ENCODE measurements around the gene SPIRE2. TPM values are rescaled to one million over a fixed set of nuclear protein-coding genes. Genes with fewer than 3 reads are reported as not detected.
A peak's percentile ranks its signal among the peaks of the same experiment; 100 is the strongest.
"Not testable (repeated sequence)": the region's sequence is repeated elsewhere in the genome, so short reads cannot be mapped to it uniquely, and the experiment has no call there.

The SPIRE2 gene
- total RNA-seq, 1 experiment from 2014 or later, result 4.6 TPM

DNA sequence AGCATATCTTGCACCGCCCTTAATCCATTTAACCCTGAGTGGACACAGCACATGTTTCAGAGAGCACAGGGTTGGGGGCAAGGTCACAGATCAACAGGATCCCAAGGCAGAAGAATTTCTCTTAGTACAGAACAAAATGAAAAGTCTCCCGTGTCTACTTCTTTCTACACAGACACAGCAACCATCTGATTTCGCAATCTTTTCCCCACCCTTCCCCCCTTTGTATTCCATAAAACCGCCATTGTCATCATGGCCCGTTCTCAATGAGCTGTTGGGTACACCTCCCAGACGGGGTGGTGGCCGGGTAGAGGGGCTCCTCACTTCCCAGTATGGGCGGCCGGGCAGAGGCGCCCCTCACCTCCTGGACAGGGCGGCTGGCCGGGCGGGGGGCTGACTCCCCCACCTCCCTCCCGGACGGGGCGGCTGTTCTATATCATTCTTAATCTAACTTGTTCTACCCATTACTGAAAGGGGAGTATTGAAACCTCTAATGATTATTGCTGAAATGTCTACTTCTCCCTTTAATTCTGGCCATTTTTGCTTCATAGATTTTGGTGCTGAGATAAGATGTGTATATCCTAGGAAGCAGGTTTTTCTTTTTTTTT, 21.6 kb upstream of the SPIRE2 start:
- not testable (repeated sequence) for DNase-seq (ENCODE audit: low spot score)

DNA sequence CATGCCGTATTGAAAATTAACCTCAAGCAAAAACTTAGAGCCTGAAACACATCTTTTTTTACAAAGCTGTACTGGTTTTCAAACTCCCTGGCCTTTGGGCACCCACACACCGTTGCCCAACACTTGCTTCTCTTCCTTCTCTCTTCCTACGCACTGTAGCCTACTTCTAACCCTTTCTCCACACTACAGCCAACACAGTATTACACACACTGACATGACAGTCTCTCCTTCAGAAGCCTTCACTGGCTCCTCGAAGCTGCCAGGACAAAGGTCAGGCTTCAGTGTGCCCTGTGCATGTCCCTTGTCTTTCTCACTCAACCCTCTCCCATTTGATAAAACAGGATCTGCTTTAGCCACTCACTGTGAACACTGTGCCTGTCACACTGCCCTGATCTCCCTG, 19.8 kb upstream of the SPIRE2 start:
- no peak for DNase-seq (ENCODE audit: low spot score)

DNA sequence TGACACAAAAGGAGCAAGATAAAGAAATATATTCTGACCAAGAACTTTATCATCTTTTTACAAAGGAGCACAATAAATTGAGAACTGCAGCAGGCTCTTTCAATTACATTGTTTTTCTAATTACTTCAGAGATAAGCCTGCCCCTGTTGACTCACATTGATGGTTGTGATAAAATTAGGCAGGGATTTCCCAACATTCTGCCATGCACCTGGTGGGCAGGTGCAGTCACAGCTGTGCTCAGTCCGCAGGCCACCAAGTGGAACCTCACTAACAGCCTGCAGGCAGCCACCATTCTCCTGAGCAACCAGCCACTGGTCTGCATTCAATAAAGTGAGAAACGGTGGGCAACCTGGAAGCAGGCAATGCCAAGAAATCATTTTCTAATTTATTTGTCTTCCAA, 17.0 kb upstream of the SPIRE2 start:
- no peak for DNase-seq (ENCODE audit: low spot score)

DNA sequence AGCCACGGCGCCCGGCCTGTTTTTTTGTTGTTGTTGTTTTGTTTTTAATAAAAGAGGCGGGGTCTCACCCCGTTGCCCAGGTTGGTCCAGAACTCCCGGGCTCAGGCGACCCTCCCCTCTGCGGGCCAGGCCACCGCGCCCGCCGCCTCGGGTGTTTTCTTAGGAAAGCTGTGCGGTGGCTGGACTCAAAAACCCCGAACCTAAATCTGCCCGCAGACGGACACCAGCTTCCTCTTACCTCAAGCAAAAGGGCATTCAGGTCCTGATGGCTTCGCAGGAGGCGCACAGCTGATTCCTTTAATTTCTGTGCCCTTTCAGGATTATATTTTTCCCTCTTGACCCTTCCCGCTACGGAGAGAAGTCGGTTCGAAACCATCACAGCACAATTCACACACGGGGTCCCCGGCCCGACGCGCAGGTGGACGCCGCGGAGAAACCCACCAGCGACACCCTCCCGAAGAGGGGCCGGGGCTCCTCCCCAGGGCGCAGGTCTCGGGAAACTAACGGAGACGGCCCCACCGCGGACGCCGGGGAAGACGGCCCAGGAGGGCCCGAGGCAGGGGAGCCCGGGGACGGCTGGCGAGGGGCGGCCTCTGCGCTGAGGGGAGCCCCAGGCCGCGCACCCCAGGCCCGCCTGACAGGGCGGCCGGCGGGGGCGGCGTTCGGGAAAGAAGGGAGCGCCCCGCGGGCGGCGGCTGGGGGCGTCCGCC, 12.5 kb upstream of the SPIRE2 start:
- DNase-seq (ENCODE audit: low spot score), result no peak

DNA sequence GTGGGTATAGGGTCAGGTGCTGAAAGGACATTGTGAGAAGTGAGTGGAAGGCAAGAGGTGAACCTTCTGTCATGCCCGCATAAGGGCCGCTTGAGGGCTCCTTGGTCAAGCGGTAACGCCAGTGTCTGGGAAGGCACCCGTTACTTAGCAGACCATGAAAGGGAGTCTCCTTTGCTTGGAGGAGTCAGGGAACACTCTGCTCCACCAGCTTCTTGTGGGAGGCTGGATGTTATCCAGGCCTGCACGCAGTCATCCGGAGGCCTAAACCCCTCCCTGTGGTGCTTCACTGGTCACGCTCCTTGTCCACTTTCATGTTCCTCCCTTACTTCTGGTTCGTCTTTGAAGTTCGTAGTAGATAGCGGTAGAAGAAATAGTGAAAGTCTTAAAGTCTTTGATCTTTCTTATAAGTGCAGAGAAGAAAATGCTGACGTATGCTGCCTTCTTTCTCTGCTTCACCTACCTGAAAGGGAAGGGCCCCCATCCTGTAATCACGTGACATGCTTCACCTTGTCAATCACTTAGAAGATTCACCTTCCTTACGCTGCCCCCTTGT, 9.3 kb upstream of the SPIRE2 start:
- DNase-seq (ENCODE audit: low spot score), result not testable (repeated sequence)

DNA sequence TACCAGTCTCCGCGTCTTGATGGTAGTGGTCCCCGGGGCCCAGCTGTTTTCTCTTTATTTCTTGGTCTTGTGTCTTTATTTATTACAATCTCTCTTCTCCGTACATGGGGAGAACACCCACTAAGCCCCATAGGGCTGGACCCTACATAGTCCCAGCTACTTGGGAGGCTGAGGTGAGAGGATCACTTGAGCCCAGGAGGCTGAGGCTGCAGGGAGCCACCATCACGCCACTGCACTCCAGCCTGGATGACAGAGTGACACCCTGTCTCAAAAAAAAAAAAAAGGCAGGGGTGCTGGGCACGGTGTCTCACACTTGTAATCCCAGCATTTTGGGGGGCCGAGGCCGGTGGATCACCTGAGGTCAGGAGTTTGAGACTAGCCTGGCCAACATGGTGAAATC, 8.8 kb upstream of the SPIRE2 start:
- DNase-seq (ENCODE audit: low spot score), result not testable (repeated sequence)

DNA sequence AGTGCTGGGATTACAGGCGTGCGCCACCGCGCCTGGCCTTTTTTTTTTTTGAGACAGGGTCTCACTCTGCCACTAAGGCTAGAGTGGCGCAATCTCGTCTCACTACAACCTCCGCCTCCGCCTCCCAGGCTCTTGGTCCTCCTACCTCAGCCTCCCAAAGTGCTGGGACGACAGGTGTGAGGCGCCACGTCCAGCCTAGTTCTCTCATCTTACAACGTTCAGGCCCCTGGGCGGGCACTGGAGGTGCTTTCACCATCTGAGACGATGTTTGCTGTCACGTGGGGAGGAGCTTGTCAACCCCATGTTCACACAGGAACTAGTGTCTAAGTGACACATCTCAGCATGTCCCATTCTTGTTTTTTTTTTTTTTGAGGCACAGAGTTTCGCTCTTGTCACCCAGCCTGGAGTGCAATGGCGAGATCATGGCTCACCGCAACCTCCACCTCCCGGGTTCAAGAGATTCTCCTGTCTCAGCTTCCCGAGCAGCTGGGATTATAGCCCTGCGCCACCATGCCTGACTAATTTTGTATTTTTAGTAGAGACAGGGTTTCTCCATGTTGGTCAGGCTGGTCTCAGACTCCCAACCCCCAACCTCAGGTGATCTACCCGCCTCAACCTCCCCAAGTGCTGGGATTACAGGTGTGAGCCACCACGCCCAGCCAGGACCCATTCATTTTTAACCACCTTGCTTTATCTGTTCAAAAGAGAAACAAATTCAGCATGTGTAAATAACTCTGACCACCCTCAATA, 6.7 kb upstream of the SPIRE2 start:
- DNase-seq (ENCODE audit: low spot score), result no peak

DNA sequence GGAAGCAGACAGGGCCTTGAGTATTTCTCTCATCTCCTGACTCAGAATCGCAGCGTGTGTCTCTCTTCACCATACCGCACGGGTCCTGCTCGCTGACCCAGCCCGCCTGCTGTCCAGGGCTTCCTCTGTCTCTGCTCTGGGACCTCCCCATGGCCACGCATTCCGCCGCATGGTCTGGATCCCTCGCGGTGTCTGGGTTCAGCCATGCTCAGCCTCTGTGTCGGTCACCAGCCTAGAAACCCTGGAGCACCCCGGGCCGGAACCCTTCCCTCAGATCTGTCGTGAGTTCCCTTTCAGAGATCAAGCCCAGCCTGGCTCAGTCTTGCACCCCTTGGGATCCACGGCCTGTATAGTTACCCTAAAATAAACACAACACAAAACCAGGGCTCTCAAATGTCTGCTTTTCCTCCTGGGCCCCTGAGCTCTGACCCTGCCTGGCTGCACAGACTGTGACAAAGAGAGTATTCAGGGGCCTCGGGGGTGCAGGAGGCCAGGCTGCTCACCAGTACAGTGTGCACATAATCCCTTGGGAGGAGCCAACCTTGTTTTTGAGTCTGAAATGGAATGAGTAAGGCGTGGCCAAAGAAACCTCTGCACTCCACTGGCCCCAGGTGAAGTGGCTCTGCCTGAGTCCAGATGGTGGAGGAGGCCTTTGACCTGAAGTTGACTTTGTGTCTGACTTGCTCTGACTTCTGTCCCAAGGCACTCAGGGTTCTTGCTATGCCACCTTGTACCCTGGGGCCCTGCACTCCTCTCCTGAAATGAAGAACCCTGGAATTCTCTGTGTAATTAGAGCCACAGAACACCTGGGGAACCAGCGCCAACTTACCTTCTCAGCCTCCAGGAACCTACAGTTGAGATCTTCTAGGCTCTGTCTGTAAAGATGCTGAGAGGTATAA, 5.8 kb upstream of the SPIRE2 start:
- no peak for DNase-seq (ENCODE audit: low spot score)

DNA sequence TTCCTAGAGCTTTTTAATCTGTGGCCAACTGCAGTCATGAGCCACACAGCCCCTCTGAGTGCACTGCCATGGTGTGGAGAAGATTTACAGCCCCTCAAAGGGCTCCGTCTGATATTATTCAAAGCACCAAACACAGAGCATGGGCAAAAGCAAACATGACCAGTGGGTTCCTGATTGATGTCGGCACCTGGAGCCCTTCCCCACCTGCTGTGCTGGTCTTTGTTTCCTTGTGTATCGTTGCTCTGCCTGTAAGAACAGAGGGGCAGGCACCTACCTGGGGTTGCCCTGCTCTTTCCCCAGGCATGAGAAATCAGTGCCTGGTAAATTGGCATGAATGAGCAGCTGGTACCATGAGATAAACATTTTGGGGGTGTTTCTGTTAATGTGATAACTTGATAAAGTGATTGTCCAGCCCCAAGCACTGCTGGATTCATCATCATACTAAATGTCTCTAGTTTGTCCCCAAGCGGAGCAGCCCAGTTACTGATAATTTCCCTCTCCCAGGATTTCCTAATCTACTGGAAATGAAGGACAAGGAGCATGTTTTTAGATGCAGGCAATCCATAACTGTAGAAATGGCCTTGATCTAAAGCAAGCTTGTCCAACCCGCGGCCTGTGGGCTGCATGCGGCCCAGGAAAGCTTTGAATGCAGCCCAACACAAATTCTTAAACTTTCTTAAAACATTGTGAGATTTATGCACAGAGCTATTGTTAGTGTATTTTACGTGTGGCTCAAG, 5.0 kb upstream of the SPIRE2 start:
- DNase-seq (ENCODE audit: low spot score), result no peak

DNA sequence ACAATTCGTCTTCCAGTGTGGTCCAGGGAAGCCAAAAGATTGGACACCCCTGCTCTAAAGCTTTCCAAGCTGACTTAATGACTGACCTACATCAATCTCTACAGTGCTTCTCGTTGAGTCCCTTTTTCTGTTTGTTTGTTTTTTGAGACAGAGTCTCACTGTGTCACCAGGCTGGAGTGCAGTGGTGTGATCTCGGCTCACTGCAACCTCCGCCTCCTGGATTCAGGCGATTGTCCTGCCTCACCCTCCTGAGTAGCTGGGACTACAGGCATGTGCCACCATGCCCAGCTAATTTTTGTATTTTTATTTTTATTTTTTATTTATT, 4.5 kb upstream of the SPIRE2 start:
- not testable (repeated sequence) for DNase-seq (ENCODE audit: low spot score)

DNA sequence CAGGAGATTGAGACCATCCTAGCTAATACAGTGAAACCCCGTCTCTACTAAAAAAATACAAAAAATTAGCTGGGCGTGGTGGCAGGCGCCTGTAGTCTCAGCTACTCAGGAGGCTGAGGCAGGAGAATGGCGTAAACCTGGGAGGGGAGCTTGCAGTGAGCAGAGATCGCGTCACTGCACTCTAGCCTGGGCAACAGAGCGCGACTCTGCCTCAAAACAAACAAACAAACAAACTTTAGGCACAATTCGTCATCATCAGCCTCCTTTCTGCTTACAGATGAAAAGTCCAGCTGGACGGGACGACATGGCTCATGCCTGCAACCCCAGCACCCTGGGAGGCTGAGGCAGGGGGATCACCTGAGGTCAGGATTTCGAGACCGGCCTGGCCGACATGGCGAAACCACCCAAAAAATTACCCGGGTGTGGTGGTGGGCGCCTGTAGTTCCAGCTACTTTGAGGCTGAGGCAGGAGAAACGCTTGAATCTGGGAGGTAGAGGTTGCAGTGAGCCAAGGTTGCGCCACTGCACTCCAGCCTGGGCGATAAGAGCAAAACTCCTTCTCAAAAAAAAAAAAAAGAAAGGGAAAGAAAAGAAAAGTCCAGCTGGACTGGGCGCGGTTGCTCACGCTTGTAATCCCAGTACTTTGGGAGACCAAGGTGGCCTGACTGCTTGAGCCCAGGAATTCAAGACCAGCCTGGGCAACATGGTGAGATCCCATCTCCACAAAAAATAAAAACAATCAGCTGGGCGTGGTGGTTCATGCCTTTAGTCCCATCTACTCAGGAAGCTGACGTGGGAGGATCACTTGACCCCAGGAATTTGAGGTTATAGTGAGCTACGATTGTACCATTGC, 1.5 kb upstream of the SPIRE2 start:
- no peak for DNase-seq (ENCODE audit: low spot score)

DNA sequence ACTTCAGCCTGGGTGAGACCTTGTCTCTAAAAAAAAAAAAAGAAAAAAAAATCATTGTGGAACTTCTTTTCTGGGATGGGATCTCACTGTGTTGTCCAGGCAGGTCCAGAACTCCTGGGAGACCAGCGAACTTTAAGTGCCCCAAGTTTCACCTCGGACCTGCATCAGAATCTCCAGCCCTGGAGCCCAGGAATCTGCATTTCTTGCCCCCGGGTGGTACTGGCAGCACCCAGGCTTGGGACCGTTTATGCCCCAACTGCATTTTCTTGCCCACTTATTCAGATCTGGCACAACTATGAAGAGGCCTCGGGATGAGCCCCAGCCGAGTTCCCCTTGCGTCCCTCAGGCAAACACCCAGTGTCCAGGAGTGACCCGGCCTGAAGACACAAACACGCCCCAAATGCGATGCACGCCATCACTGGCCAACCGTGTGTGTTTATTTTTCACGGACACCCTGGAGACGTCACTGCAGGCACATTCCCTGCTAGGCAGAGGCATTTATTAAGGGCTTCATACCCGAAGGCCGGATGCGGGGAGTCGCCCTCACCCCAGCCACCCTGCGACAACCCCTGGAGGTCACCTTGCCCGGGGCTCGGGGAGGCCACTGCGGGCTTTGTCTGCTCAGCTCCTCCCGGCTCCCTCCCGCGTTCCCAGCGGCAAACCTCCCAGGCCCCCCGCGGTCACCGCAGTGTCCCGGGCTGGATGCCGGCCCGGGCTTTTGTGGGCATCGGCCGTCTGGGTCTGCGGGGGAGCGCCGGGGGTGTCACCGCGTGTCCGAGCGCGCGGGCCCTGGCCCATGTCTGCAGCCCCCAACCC, 684 bp upstream of the SPIRE2 start:
- peak; percentile 77 for DNase-seq (ENCODE audit: low spot score)

DNA sequence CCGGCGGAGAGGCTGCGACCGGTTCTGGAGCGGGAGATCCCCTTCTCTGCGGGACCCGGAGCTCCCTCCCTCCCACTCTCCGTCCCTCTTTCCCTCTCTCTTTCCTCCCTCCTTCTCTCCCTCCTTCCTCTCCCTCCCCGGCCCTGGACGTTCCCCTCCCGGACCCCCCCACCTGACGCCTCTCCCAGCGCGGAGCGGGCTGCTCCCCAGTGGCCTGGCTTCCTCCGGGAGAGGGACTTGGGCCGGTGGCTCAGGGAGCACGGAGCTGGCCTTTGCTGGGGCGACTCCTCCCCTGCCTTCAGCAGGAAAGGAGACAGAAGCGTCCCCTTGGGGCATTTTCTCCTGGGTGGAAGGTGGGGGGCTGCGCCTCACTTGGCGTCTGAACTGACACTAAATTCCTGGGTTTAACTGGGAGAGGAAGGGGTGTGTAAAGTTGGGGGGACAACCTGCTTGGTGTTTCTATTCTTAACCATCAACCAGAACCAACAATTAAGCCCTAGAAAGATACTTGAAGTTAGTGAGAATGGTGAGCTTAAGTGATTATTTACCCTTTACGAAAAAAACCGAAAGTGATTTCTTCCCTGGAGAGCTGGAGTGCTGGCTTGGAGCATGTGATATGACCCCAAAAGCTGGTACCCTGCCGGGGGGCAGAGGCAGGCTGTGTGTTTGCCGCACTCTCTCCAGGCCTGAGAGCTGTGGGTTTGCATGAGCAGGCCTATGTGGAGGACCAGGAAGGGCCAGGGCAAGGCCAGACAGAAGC, 775 bp downstream of the SPIRE2 start:
- DNase-seq (ENCODE audit: low spot score), result no peak

DNA sequence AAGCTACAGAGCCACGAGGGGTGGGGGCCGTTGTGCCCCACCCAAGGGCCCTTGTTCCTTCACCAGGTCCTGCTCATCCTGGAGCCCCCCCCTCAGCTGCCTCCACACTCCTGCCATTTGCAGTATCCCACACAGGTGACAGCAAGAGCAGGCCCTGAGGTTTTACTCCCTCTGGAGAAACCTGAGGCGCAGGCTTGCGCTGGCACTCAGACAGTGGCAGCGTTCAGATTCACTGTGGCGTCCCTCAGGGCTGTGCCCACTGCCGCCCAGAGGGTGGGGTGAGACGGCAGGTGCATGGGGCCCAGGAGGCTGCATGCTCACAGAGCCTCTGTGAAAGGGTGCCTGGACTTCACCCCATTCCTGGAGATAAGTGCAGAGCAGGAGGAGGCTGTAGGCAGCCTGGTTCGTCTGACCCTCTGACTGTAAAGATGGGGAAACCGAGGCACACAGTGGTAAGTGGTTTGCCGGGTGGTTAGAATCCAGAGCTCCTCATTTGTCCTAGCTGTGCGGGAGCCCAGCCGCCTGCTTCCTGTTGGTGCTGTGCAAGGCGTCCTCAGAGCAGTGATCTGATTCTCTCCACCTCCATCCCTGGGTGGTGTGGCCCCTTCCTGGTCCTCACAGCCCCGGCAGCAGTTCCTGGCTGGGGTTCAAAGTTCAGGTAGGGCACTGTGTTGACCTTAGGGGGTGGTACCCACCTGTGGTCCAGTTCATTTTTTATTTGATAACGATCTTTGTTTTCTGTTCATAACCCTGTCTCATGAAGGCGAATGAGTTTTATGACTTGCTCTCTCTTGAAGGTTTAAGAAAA, 1.6 kb downstream of the SPIRE2 start:
- DNase-seq (ENCODE audit: low spot score), result no peak

DNA sequence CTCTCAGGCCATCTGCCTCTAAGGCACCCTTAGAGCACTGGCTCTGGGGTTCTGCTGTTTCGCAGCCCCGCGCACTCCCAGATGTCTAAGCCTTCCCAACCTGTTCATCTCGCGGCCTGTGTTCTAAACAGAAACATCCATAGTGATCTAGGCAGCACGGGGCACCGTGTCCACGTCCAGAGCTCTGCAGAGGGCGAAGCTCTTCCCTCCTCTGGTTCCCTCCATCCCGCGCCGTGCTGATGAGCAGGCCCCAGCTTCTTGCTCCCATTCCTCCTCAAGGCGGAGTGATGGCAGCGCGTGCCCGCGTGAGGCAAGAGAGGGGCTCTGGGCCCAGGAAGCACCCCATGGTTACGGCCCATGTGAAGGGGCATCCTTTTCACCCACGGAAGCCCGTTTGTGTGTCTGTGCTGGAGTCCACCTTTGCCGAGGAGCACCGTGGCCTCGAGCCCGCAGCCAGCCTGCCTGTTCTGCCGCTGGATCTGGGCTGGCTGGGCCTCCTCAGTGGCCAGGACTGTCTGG, 3.6 kb downstream of the SPIRE2 start:
- DNase-seq (ENCODE audit: low spot score), result no peak

DNA sequence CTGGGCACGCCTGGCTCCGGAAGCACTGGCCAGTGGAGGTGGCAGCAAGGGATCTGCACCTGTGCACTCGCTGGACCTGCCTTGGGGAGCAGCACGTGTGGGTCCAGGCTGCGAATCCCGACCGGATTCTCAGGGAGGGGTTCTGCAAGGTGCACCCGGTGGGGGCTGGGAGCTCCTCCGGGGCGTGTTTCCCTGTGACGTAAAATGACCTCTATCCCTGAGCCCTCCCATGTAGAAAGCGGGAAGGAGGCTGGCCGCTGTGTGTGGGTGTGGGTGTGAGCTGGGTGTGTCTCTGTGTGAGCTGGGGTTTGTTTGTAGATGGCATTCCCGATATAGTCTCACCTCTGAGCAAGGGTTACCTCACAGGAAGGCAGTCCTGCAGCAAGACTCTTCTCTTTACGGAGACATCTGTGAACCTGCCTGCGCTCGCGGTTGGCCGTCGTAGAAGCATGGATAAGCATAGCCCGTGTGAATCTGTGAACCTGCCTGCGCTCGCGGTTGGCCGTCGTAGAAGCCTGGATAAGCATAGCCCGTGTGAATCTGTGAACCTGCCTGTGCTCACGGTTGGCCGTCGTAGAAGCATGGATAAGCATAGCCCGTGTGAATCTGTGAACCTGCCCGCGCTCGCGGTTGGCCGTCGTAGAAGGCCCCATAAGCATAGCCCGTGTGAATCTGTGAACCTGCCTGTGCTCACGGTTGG, 5.5 kb downstream of the SPIRE2 start:
- DNase-seq (ENCODE audit: low spot score), result not testable (repeated sequence)

Data from H4 (cell line).